IPS-18a (cell line): ENCODE results near the gene DMXL1.
"Not testable (repeated sequence)": the region's sequence is repeated elsewhere in the genome, so short reads cannot be mapped to it uniquely, and the experiment has no call there.

ENCODE experiments used
- H3K27ac ChIP-seq: one replicate; pipeline ENCODE4 v1.5.1; 2013; ENCODE audit warnings: low read length
- H3K27me3 ChIP-seq: one replicate; pipeline ENCODE4 v1.6.1; 2013; ENCODE audit warnings: mild to moderate bottlenecking, low read length; ENCODE audit not compliant: control insufficient read depth, insufficient read depth
- H3K36me3 ChIP-seq: one replicate; pipeline ENCODE4 v1.6.1; 2013; ENCODE audit warnings: low read depth, low read length; ENCODE audit not compliant: control insufficient read depth
- H3K4me1 ChIP-seq: one replicate; pipeline ENCODE4 v1.6.1; 2013; ENCODE audit warnings: low read depth, low read length; ENCODE audit not compliant: control insufficient read depth
- H3K4me3 ChIP-seq: one replicate; pipeline ENCODE4 v1.5.1; 2013; ENCODE audit warnings: low read length
- H3K9ac ChIP-seq: one replicate; pipeline ENCODE4 v1.6.1; 2013; ENCODE audit warnings: mild to moderate bottlenecking, low read length, moderate library complexity
- H3K9me3 ChIP-seq: one replicate; pipeline ENCODE4 v1.6.1; 2013; ENCODE audit warnings: low read depth, low read length; ENCODE audit not compliant: control insufficient read depth

The DMXL1 gene

GRCh38 chr5:119135743-119136142 is 64.9 kb downstream of the DMXL1 start:
- H3K4me3 ChIP-seq, H3K27me3 ChIP-seq, H3K9ac ChIP-seq, H3K4me1 ChIP-seq, H3K27ac ChIP-seq: not testable (repeated sequence)
- H3K9me3 ChIP-seq, result peaks cover 47% of the 10 kb centered on the region
- peaks cover 19% of the 10 kb centered on the region for H3K36me3 ChIP-seq

DNA sequence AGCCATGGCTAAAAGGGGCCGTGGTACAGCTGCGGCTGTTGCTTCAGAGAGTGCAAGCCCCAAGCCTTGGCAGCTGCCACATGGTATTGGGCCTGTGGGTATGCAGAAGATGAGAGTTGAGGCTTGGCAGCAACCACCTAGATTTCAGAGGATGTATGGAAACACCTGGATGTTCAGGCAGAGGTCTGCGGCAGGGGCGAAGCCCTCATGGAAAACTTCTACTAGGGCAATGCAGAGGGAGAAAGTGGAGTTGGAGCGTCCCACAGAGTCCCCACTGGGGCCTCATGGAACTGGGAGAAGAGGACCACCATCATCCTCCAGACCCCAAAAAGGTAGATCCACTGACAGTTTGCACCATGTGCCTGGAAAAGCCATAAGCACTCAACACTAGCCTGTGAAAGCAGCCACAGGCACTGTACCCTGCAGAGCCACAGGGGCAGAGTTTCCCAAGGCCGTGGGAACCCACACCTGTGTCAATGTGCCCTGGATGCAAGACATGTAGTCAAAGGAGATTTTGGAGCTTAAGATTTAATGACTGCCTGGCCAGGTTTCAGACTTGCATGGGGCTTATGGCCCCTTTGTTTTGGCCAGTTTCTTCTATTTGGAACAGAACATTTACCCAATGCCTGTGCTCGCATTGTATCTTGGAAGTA is 65.9 kb downstream of the DMXL1 start:
- no peak overlapping the region for H3K27ac ChIP-seq
- H3K4me1 ChIP-seq, result no peaks in the 10 kb centered on the region
- no peaks in the 10 kb centered on the region for H3K27me3 ChIP-seq
- peaks cover 52% of the 10 kb centered on the region for H3K9me3 ChIP-seq
- H3K4me3 ChIP-seq, result no peak overlapping the region
- H3K9ac ChIP-seq, result no peak overlapping the region
- H3K36me3 ChIP-seq, result peaks cover 19% of the 10 kb centered on the region

- Histone ChIP-seq H3K4me3 (no peak overlapping the region), H3K36me3 (peaks cover 25% of the 10 kb centered on the region), H3K4me1 (no peaks in the 10 kb centered on the region), H3K27me3 (no peaks in the 10 kb centered on the region), H3K9ac (no peak overlapping the region), H3K27ac (no peak overlapping the region), H3K9me3 (no peaks in the 10 kb centered on the region)
Measured at GRCh38 chr5:119153629-119154028, 82.7 kb downstream of the DMXL1 start.

- H3K27ac ChIP-seq, result no peak overlapping the region
- H3K4me1 ChIP-seq, result no peaks in the 10 kb centered on the region
- no peak overlapping the region for H3K9ac ChIP-seq
- no peak overlapping the region for H3K4me3 ChIP-seq
- H3K9me3 ChIP-seq, result no peaks in the 10 kb centered on the region
- H3K36me3 ChIP-seq, result peaks cover 4% of the 10 kb centered on the region
- H3K27me3 ChIP-seq, result no peaks in the 10 kb centered on the region
Measured at GRCh38 chr5:119158144-119158543, 87.3 kb downstream of the DMXL1 start.

- Histone ChIP-seq H3K27me3 (no peaks in the 10 kb centered on the region), H3K4me3 (no peak overlapping the region), H3K4me1 (peaks cover 2% of the 10 kb centered on the region), H3K36me3 (peaks cover 3% of the 10 kb centered on the region), H3K9me3 (no peaks in the 10 kb centered on the region), H3K27ac (no peak overlapping the region), H3K9ac (no peak overlapping the region)
Measured at GRCh38 chr5:119161430-119161829, 90.5 kb downstream of the DMXL1 start.

DNA sequence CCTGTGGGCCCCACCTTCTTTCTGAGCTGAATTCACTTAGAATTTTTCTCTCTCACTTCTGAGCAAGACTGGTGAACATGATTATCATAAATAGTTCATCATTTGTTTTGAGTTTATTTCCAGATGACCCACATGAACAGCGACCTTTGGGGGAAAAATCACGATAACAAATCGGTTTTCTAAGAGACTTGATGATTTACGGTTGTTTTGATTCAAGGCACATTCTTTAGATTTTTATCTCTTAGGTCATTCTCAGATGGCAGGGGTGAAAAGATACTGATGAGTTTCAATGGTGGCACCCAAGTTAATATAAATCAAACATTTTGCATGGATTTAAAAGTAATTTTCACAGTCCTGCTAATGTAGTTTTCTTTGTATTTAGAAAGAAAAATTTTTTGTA is 95.1 kb downstream of the DMXL1 start:
- Histone ChIP-seq H3K36me3 (peaks cover 3% of the 10 kb centered on the region), H3K9me3 (no peaks in the 10 kb centered on the region), H3K27ac (no peak overlapping the region), H3K27me3 (no peaks in the 10 kb centered on the region), H3K4me1 (peaks cover 6% of the 10 kb centered on the region), H3K9ac (peak overlapping the region; percentile 9), H3K4me3 (no peak overlapping the region)

- H3K36me3 ChIP-seq, result peaks cover 3% of the 10 kb centered on the region
- no peak overlapping the region for H3K4me3 ChIP-seq
- H3K27ac ChIP-seq, result no peak overlapping the region
- no peaks in the 10 kb centered on the region for H3K9me3 ChIP-seq
- no peaks in the 10 kb centered on the region for H3K27me3 ChIP-seq
- no peak overlapping the region for H3K9ac ChIP-seq
- peaks cover 6% of the 10 kb centered on the region for H3K4me1 ChIP-seq
Measured at GRCh38 chr5:119168401-119168800, 97.5 kb downstream of the DMXL1 start.

DNA sequence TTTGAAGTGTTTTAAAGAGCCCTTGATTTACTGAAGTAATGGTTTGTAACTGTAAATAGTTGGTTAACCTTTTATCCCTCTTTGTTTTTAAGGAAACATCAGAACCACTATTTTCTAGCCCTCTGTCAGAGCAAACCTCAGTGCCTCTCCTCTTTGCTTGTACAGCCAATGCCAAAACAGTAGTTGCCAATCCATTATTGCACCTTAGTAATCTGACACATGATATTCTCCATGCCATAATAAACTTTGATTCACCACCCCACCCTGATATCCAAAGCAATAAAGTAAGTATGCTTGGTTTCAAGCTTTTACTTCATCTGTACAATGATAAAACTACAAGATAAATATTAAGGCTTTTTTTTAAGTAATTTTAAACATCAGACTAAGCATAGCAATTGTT is 100.8 kb downstream of the DMXL1 start:
- H3K36me3 ChIP-seq, result no peaks in the 10 kb centered on the region
- H3K9me3 ChIP-seq, result no peaks in the 10 kb centered on the region
- H3K4me3 ChIP-seq, result no peak overlapping the region
- no peak overlapping the region for H3K27ac ChIP-seq
- no peak overlapping the region for H3K9ac ChIP-seq
- peaks cover 1% of the 10 kb centered on the region for H3K4me1 ChIP-seq
- no peaks in the 10 kb centered on the region for H3K27me3 ChIP-seq

DNA sequence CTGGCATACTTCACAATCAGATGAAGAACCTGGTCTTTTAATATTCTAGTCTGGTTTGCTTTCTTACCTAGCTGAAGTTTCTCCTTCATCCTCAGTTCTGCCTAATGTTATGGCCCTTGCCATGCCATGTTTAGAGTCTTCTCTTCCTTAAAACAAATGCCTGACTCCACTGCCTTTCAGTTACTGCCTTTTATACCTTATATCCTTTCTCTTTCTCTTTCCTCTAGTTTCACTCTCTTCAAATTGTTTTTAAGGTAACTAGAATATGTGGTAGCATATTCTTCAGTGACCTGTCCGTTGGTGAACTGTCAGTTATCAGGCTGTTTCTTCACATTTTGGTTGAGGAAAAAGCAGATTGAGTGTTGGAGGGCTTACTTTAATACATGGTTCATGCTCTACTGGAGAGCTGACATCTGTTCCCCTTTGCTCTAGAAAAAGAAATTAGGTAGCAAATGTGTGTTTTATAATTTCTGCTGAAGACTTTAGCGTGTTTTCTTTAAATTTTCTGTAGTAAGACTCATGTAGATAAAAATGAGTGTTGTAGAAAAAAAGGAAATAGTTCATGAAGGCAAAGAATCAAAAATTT is 103.8 kb downstream of the DMXL1 start:
- H3K27ac ChIP-seq, result no peak overlapping the region
- no peaks in the 10 kb centered on the region for H3K4me1 ChIP-seq
- peaks cover 9% of the 10 kb centered on the region for H3K36me3 ChIP-seq
- H3K9me3 ChIP-seq, result no peaks in the 10 kb centered on the region
- no peaks in the 10 kb centered on the region for H3K27me3 ChIP-seq
- no peak overlapping the region for H3K4me3 ChIP-seq
- no peak overlapping the region for H3K9ac ChIP-seq

DNA sequence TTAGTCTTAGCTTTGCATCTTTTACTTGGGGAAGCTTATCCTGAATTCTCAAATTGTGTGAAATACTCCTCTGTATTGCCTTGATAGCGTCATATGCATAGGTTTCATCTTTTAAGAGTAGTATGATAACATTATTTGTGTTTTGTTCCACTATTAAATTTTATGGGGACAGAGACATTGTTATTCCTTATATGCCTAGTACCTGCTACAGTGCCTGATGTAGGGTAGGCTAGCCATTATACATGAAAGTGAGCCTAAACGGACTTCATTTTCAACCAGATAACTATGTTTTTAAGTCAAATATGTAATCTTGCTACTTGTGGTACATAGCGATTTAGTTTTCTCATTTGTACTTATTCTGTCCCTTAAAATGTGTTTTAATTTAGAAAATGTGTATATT is 105.9 kb downstream of the DMXL1 start:
- H3K27me3 ChIP-seq, result no peaks in the 10 kb centered on the region
- H3K4me1 ChIP-seq, result no peaks in the 10 kb centered on the region
- no peak overlapping the region for H3K9ac ChIP-seq
- H3K27ac ChIP-seq, result no peak overlapping the region
- H3K9me3 ChIP-seq, result no peaks in the 10 kb centered on the region
- H3K4me3 ChIP-seq, result no peak overlapping the region
- H3K36me3 ChIP-seq, result peaks cover 9% of the 10 kb centered on the region

- Histone ChIP-seq H3K4me3 (no peak overlapping the region), H3K4me1 (no peaks in the 10 kb centered on the region), H3K27ac (no peak overlapping the region), H3K27me3 (no peaks in the 10 kb centered on the region), H3K9me3 (no peaks in the 10 kb centered on the region), H3K9ac (no peak overlapping the region), H3K36me3 (peaks cover 9% of the 10 kb centered on the region)
Measured at GRCh38 chr5:119177226-119177625, 106.3 kb downstream of the DMXL1 start.

DNA sequence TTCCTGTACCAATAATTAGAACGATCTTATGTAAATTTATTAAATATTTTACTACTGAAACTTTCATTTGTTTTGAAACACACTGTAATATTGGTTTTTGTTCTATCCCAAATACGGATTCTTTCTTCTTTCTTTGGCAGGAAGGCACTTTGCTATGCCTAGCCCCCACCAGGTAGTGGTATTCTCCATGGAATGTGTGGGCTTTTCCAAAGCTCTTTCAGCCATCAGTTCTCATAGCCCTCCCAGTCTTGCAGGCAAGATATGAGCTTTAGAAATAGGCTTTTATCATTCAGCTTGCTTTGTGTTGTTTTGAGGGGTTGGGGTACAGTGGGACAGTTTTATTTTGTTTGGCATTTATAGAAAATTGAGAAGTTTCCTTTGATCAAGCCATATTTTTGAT is 107.5 kb downstream of the DMXL1 start:
- no peaks in the 10 kb centered on the region for H3K27me3 ChIP-seq
- no peaks in the 10 kb centered on the region for H3K9me3 ChIP-seq
- H3K4me3 ChIP-seq, result no peak overlapping the region
- peaks cover 9% of the 10 kb centered on the region for H3K36me3 ChIP-seq
- H3K4me1 ChIP-seq, result no peaks in the 10 kb centered on the region
- no peak overlapping the region for H3K9ac ChIP-seq
- H3K27ac ChIP-seq, result no peak overlapping the region
